Erythroblast (primary cell): ENCODE measurements around the gene ANP32E.

ENCODE experiments used
- GATA1 ChIP-seq: IDR thresholded peaks from 2 replicates; pipeline ENCODE4 v1.6.1; 2011; ENCODE audit warnings: low read depth, mild to moderate bottlenecking, control low read depth, low read length, moderate library complexity
- POLR2A ChIP-seq: IDR thresholded peaks from 2 replicates; pipeline ENCODE4 v1.6.1; 2011; ENCODE audit warnings: mild to moderate bottlenecking, low read length

GRCh38 chr1:150234309-150234565 is 1.7 kb downstream of the ANP32E start:
- TF ChIP-seq POLR2A (no peak), GATA1 (no peak)
